ENCODE results near the gene DGKD.
"Not testable (repeated sequence)": the region's sequence is repeated elsewhere in the genome, so short reads cannot be mapped to it uniquely, and the experiment has no call there.

DGKD gene

GRCh38 chr2:233360771-233361176 is 6.5 kb downstream of the DGKD start:
- DNase-seq (ENCODE audit: low spot score) = no peak

- DNase-seq (ENCODE audit: low spot score) = no peak
These were observed 7.0 kb downstream of the DGKD start for GRCh38 chr2:233361297-233361696.

GRCh38 chr2:233362742-233363141 is 8.4 kb downstream of the DGKD start:
- no peak for DNase-seq (ENCODE audit: low spot score)

- no peak for DNase-seq (ENCODE audit: low spot score)
These were observed 9.5 kb downstream of the DGKD start for GRCh38 chr2:233363744-233364235.

GRCh38 chr2:233365861-233366520 is 11.7 kb downstream of the DGKD start:
- DNase-seq (ENCODE audit: low spot score) = no peak

- DNase-seq (ENCODE audit: low spot score) = no peak
These were observed 13.3 kb downstream of the DGKD start for GRCh38 chr2:233367586-233367985.

GRCh38 chr2:233368756-233369155 is 14.5 kb downstream of the DGKD start:
- no peak for DNase-seq (ENCODE audit: low spot score)

GRCh38 chr2:233369462-233369861 is 15.2 kb downstream of the DGKD start:
- DNase-seq (ENCODE audit: low spot score) = no peak

- no peak for DNase-seq (ENCODE audit: low spot score)
These were observed 15.8 kb downstream of the DGKD start for GRCh38 chr2:233369897-233370685.

- DNase-seq (ENCODE audit: low spot score) = no peak
These were observed 17.3 kb downstream of the DGKD start for GRCh38 chr2:233371641-233372040.

GRCh38 chr2:233372855-233373254 is 18.6 kb downstream of the DGKD start:
- no peak for DNase-seq (ENCODE audit: low spot score)

- DNase-seq (ENCODE audit: low spot score) = no peak
These were observed 19.0 kb downstream of the DGKD start for GRCh38 chr2:233373316-233373715.

GRCh38 chr2:233374776-233375175 is 20.5 kb downstream of the DGKD start:
- DNase-seq (ENCODE audit: low spot score) = not testable (repeated sequence)

GRCh38 chr2:233375490-233376314 is 21.4 kb downstream of the DGKD start:
- DNase-seq (ENCODE audit: low spot score) = no peak

GRCh38 chr2:233379034-233379433 is 24.7 kb downstream of the DGKD start:
- DNase-seq (ENCODE audit: low spot score) = no peak

- no peak for DNase-seq (ENCODE audit: low spot score)
These were observed 25.1 kb downstream of the DGKD start for GRCh38 chr2:233379441-233379840.

- no peak for DNase-seq (ENCODE audit: low spot score)
These were observed 26.0 kb downstream of the DGKD start for GRCh38 chr2:233380132-233380895.

GRCh38 chr2:233380995-233381637 is 26.8 kb downstream of the DGKD start:
- no peak for DNase-seq (ENCODE audit: low spot score)

GRCh38 chr2:233381638-233381995 is 27.3 kb downstream of the DGKD start:
- DNase-seq (ENCODE audit: low spot score) = no peak

- no peak for DNase-seq (ENCODE audit: low spot score)
These were observed 29.7 kb downstream of the DGKD start for GRCh38 chr2:233384015-233384414.

- no peak for DNase-seq (ENCODE audit: low spot score)
These were observed 30.7 kb downstream of the DGKD start for GRCh38 chr2:233384811-233385488.
